Activated naive CD4-positive, alpha-beta T cell treated with anti-CD3 and anti-CD28 coated beads, Interleukin-2, amount 50 U/mL, for 24 hours (primary cell): Measurements from ENCODE around the gene CMIP.
"Not testable (repeated sequence)": the region's sequence is repeated elsewhere in the genome, so short reads cannot be mapped to it uniquely, and the experiment has no call there.

ENCODE experiments used
- H3K27ac Mint-ChIP-seq: one replicate; pipeline ENCODE4 v1.8.0; 2021; ENCODE audit warnings: mild to moderate bottlenecking, mixed read lengths
- H3K27me3 Mint-ChIP-seq: one replicate; pipeline ENCODE4 v1.8.0; 2021; ENCODE audit warnings: mixed read lengths
- H3K36me3 Mint-ChIP-seq: one replicate; pipeline ENCODE4 v1.8.0; 2021; ENCODE audit warnings: mixed read lengths
- H3K4me1 Mint-ChIP-seq: one replicate; pipeline ENCODE4 v1.8.0; 2021; ENCODE audit warnings: mixed read lengths
- H3K4me3 Mint-ChIP-seq: one replicate; pipeline ENCODE4 v1.8.0; 2021; ENCODE audit warnings: mild to moderate bottlenecking, mixed read lengths
- H3K9me3 Mint-ChIP-seq: one replicate; pipeline ENCODE4 v1.8.0; 2021; ENCODE audit warnings: mixed read lengths

Gene CMIP

GRCh38 chr16:81684242-81684837, 239.7 kb downstream of the CMIP start:
- peaks cover 14% of the 10 kb centered on the region for H3K4me1 Mint-ChIP-seq
- H3K36me3 Mint-ChIP-seq: peaks cover 4% of the 10 kb centered on the region
- no peak overlapping the region for H3K27ac Mint-ChIP-seq
- H3K27me3 Mint-ChIP-seq: no peaks in the 10 kb centered on the region
- H3K4me3 Mint-ChIP-seq: no peak overlapping the region
- H3K9me3 Mint-ChIP-seq: no peaks in the 10 kb centered on the region

- no peaks in the 10 kb centered on the region for H3K27me3 Mint-ChIP-seq
Observed at GRCh38 chr16:81684901-81685300, 240.3 kb downstream of the CMIP start.

GRCh38 chr16:81686391-81687130, 242.0 kb downstream of the CMIP start:
- Mint-ChIP-seq H3K36me3 (peaks cover 2% of the 10 kb centered on the region), H3K4me3 (no peak overlapping the region), H3K27me3 (no peaks in the 10 kb centered on the region)

More at GRCh38 chr16:81684901-81685300, 240.3 kb downstream of the CMIP start:
- H3K4me3 Mint-ChIP-seq: no peak overlapping the region
- H3K4me1 Mint-ChIP-seq: peaks cover 14% of the 10 kb centered on the region
- H3K36me3 Mint-ChIP-seq: peaks cover 4% of the 10 kb centered on the region
- no peaks in the 10 kb centered on the region for H3K9me3 Mint-ChIP-seq
- H3K27ac Mint-ChIP-seq: no peak overlapping the region

GRCh38 chr16:81687131-81687456, 242.5 kb downstream of the CMIP start:
- Mint-ChIP-seq H3K4me1 (peaks cover 14% of the 10 kb centered on the region), H3K36me3 (peaks cover 2% of the 10 kb centered on the region), H3K27ac (no peak overlapping the region), H3K27me3 (no peaks in the 10 kb centered on the region), H3K9me3 (no peaks in the 10 kb centered on the region), H3K4me3 (no peak overlapping the region)

More at GRCh38 chr16:81686391-81687130, 242.0 kb downstream of the CMIP start:
- Mint-ChIP-seq H3K4me1 (peaks cover 14% of the 10 kb centered on the region), H3K27ac (no peak overlapping the region), H3K9me3 (no peaks in the 10 kb centered on the region)

GRCh38 chr16:81688182-81688581, 243.6 kb downstream of the CMIP start:
- no peak overlapping the region for H3K27ac Mint-ChIP-seq
- H3K27me3 Mint-ChIP-seq: no peaks in the 10 kb centered on the region
- H3K4me1 Mint-ChIP-seq: peaks cover 14% of the 10 kb centered on the region
- H3K36me3 Mint-ChIP-seq: peaks cover 5% of the 10 kb centered on the region
- H3K4me3 Mint-ChIP-seq: no peak overlapping the region
- H3K9me3 Mint-ChIP-seq: no peaks in the 10 kb centered on the region

GRCh38 chr16:81688839-81689238, 244.2 kb downstream of the CMIP start:
- not testable (repeated sequence) for H3K4me3 Mint-ChIP-seq, H3K36me3 Mint-ChIP-seq, H3K27ac Mint-ChIP-seq, H3K9me3 Mint-ChIP-seq, H3K27me3 Mint-ChIP-seq
- peaks cover 14% of the 10 kb centered on the region for H3K4me1 Mint-ChIP-seq

- Mint-ChIP-seq H3K36me3 (peaks cover 7% of the 10 kb centered on the region), H3K27ac (no peak overlapping the region), H3K9me3 (no peaks in the 10 kb centered on the region), H3K4me1 (peaks cover 10% of the 10 kb centered on the region), H3K27me3 (no peaks in the 10 kb centered on the region), H3K4me3 (no peak overlapping the region)
Observed at GRCh38 chr16:81692021-81692420, 247.4 kb downstream of the CMIP start.

- no peaks in the 10 kb centered on the region for H3K27me3 Mint-ChIP-seq
- H3K36me3 Mint-ChIP-seq: peaks cover 7% of the 10 kb centered on the region
- no peaks in the 10 kb centered on the region for H3K9me3 Mint-ChIP-seq
- no peak overlapping the region for H3K4me3 Mint-ChIP-seq
- H3K4me1 Mint-ChIP-seq: peaks cover 10% of the 10 kb centered on the region
- no peak overlapping the region for H3K27ac Mint-ChIP-seq
Observed at GRCh38 chr16:81692571-81692970, 248.0 kb downstream of the CMIP start.

GRCh38 chr16:81693041-81693743, 248.6 kb downstream of the CMIP start:
- H3K9me3 Mint-ChIP-seq: no peaks in the 10 kb centered on the region
- H3K27ac Mint-ChIP-seq: no peak overlapping the region
- H3K36me3 Mint-ChIP-seq: peaks cover 7% of the 10 kb centered on the region

GRCh38 chr16:81693744-81694303, 249.2 kb downstream of the CMIP start:
- H3K27ac Mint-ChIP-seq: no peak overlapping the region

More at GRCh38 chr16:81693041-81693743, 248.6 kb downstream of the CMIP start:
- Mint-ChIP-seq H3K4me3 (no peak overlapping the region), H3K4me1 (peaks cover 9% of the 10 kb centered on the region), H3K27me3 (no peaks in the 10 kb centered on the region)

GRCh38 chr16:81694494-81695280, 250.1 kb downstream of the CMIP start:
- H3K9me3 Mint-ChIP-seq: no peaks in the 10 kb centered on the region
- no peaks in the 10 kb centered on the region for H3K27me3 Mint-ChIP-seq
- H3K4me1 Mint-ChIP-seq: no peaks in the 10 kb centered on the region
- peaks cover 7% of the 10 kb centered on the region for H3K36me3 Mint-ChIP-seq
- H3K27ac Mint-ChIP-seq: no peak overlapping the region
- no peak overlapping the region for H3K4me3 Mint-ChIP-seq

More at GRCh38 chr16:81693744-81694303, 249.2 kb downstream of the CMIP start:
- Mint-ChIP-seq H3K9me3 (no peaks in the 10 kb centered on the region), H3K27me3 (no peaks in the 10 kb centered on the region), H3K36me3 (peaks cover 7% of the 10 kb centered on the region), H3K4me1 (peaks cover 4% of the 10 kb centered on the region), H3K4me3 (no peak overlapping the region)

- H3K4me3 Mint-ChIP-seq: no peak overlapping the region
- no peaks in the 10 kb centered on the region for H3K27me3 Mint-ChIP-seq
- H3K27ac Mint-ChIP-seq: peak overlapping the region; percentile 48
- no peaks in the 10 kb centered on the region for H3K4me1 Mint-ChIP-seq
- H3K9me3 Mint-ChIP-seq: no peaks in the 10 kb centered on the region
- H3K36me3 Mint-ChIP-seq: peaks cover 7% of the 10 kb centered on the region
Observed at GRCh38 chr16:81695321-81696165, 250.9 kb downstream of the CMIP start.

- H3K36me3 Mint-ChIP-seq: peaks cover 7% of the 10 kb centered on the region
- H3K9me3 Mint-ChIP-seq: no peaks in the 10 kb centered on the region
- no peak overlapping the region for H3K4me3 Mint-ChIP-seq
- no peaks in the 10 kb centered on the region for H3K27me3 Mint-ChIP-seq
- no peak overlapping the region for H3K27ac Mint-ChIP-seq
- no peaks in the 10 kb centered on the region for H3K4me1 Mint-ChIP-seq
Observed at GRCh38 chr16:81696166-81696960, 251.8 kb downstream of the CMIP start.
